Islet of Langerhans (tissue), 1 donor: ENCODE measurements around the gene LYSMD3.

Experiments used
- FAIRE-seq: peaks from one replicate; lab custom pipeline; 2011; peaks lifted over from hg19 to GRCh38; lab: Jason Lieb, UNC

Gene LYSMD3

GRCh38 chr5:90479611-90480385 lies 49.6 kb downstream of the LYSMD3 start:
- FAIRE-seq, result no peak

DNA sequence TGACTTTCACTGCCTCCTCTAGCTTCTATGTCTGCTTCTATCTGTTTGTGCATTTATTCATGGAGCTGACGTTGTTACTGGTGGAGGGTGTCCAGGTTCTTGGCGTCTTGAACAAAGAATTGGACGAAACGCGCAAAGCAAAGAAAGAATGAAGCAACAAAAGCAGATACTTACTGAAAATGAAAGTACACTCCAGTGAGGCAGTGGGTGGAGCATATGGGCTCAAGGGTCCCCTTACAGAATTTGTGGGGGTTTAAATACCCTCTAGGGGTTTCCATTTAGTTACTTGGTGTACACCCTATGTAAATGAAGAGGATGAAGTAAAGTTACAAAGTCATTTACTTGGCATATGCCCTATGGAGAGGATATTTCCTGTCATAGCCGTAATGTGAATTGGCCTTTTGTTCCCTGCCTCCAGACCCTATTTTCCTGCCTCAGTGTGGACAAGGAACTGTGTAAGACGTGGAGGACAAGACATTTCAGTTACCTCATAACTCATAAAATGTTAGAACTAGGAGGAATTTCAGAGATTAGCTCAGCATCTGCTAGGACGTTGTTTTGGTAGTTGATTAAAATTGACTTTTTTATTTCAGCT lies 51.7 kb downstream of the LYSMD3 start:
- no peak for FAIRE-seq

GRCh38 chr5:90477073-90477472 lies 52.3 kb downstream of the LYSMD3 start:
- no peak for FAIRE-seq

- FAIRE-seq, result no peak
Measured at GRCh38 chr5:90476391-90476790, 53.0 kb downstream of the LYSMD3 start.

GRCh38 chr5:90475436-90475980 lies 53.9 kb downstream of the LYSMD3 start:
- FAIRE-seq, result no peak

- FAIRE-seq, result no peak
Measured at GRCh38 chr5:90474235-90475107, 54.9 kb downstream of the LYSMD3 start, which contains the start of the genes MBLAC2 and POLR3G. TSS of gene MBLAC2 (minus strand) at chr5:90474771. CDS start at chr5:90474292, 479 bp downstream. TSS of gene POLR3G (plus strand) at chr5:90474864. CDS start at chr5:90485568, 10,704 bp downstream.

- no peak for FAIRE-seq
Measured at GRCh38 chr5:90473396-90474234, 55.8 kb downstream of the LYSMD3 start.

- no peak for FAIRE-seq
Measured at GRCh38 chr5:90472783-90473395, 56.5 kb downstream of the LYSMD3 start.
